ENCODE results near the gene ZNF827. TPM values are rescaled to one million over a fixed set of nuclear protein-coding genes. Genes with fewer than 3 reads are reported as not detected.

ZNF827 gene
- total RNA-seq, 1 donor from 2014 or later: 13.3 TPM

DNA sequence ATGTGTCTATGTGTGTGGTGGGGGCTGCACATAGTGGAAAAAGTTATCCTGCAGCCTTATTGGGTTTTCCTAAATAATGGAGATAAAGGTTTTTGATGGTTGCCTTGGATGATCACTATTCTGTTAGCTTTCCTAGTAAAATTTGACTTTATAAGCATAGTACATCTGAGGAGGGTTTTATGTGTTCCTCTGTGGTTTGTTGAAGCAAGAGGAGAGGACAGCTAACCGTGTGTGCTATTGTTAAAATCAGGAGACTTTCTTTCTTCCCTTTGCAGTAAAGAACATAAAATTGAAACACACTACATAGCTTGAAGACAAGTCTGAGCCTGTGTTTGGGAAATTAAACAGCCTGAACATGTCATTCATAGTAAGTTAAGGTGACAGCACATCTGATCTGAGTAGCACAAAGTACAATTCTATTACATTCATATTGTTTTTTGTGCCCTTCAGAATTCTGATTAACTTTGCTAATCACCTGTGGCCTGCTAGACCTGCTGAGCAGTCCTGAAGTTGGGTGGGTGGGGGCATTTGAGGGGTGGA is 221.9 kb downstream of the ZNF827 start:
- DNase-seq (ENCODE audit: low spot score): no peak
- ATAC-seq: no peak
- intact Hi-C loops (cut with DNase I): no loop called here

DNA sequence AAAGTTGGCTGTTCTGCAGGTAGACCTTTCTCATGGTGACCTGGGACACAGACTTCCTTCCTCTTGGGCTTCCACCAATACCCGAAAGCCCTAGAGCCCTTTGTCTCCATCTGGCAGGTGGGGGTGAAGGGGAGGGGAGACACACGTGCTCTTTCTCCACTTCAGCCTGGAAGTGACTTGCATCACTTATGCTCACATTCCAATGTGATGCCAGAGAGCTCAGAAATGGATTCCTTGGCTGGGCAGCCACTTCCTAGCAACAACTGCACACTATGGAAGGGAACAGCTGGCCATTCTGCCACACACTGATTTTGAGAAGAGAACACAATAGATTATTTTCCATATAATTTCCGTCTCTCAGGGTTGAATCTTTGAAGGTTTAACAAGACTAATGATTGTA is 222.4 kb downstream of the ZNF827 start:
- ATAC-seq (no peak), DNase-seq (ENCODE audit: low spot score) (no peak)
- intact Hi-C loops (cut with DNase I): no loop called here

DNA sequence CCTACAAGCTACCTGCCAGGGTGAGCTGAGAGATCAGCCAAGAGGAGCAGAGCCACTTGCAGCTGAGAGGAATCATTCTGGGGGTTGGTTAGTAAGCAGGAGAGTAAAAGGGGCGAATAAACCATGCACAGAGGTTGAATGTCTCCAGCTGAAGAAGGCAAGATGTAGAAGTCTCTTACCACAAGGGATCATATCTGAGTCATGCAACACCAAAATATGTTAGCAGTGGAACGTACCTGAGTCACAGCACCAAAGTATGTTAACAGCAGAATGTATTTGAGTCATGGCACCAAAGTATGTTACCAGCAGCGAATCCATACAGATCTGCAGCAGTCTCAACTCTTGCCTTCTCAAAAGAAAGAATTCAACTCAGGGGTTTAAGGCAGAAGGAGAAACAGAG is 228.8 kb downstream of the ZNF827 start:
- intact Hi-C loops (cut with DNase I): no loop called here
- DNase-seq (ENCODE audit: low spot score): no peak
- no peak for ATAC-seq

- intact Hi-C loops (cut with DNase I): no loop called here
- DNase-seq (ENCODE audit: low spot score) (no peak), ATAC-seq (no peak)
Measured at GRCh38 chr4:145709336-145709735, 229.3 kb downstream of the ZNF827 start.

Other genes with a start within 250 kb of the ZNF827 start
- 23.8 TPM for gene LSM6, start 236.9 kb upstream of the ZNF827 start, total RNA-seq